Pancreas (tissue), 10 donors: Measurements from ENCODE around the gene COX17. TPM values are rescaled to one million over a fixed set of nuclear protein-coding genes. Genes with fewer than 3 reads are reported as not detected.
A peak's percentile ranks its signal among the peaks of the same experiment; 100 is the strongest.

Experiments used
- ATAC-seq, 4 donors: fragments of 200-7000 bp; cut with Tn5 transposase; one replicate each; pipeline versions ENCODE4 v1.8.0 to v1.9.1; 2020; ENCODE audit warnings: mild to moderate bottlenecking in 4 of 4, moderate library complexity in 4 of 4
- DNase-seq, 6 donors: peaks; one replicate each; pipeline ENCODE4 v3.0.0-alpha.2; 2020
- FAIRE-seq: peaks from 2 replicates; lab custom pipeline; 2012; peaks lifted over from hg19 to GRCh38; lab: Jason Lieb, UNC
- H3K27ac ChIP-seq, 4 donors: fragments of 200-600 bp; sonication (generic); 1 replicate in 3 of 4; 2 replicates in 1 of 4; pipeline versions ENCODE4 v1.5.0 to v1.8.0; 2020
- H3K27me3 ChIP-seq, 4 donors: fragments of 200-600 bp; one replicate each; pipeline ENCODE4 v1.8.0; 2021
- H3K36me3 ChIP-seq, 3 donors: fragments of 200-600 bp; sonication (generic) in 1 of 3; one replicate each; pipeline versions ENCODE4 v1.5.0 to v1.8.0; 2020 to 2021
- H3K4me1 ChIP-seq, 3 donors: fragments of 200-600 bp; one replicate each; pipeline ENCODE4 v1.8.0; 2021
- H3K4me3 ChIP-seq, 4 donors: fragments of 200-600 bp; sonication (generic) in 2 of 4; one replicate each; pipeline versions ENCODE4 v1.5.0 to v1.8.0; 2020 to 2021
- H3K9me3 ChIP-seq, 4 donors: fragments of 200-600 bp; one replicate each; pipeline ENCODE4 v1.8.0; 2021
- CTCF ChIP-seq, 4 donors: fragments of 200-600 bp; sonication (generic) in 3 of 4; IDR thresholded peaks; one replicate each; pipeline versions ENCODE4 v1.5.0 to v1.8.0; 2021; ENCODE audit warnings: antibody characterized with exemption in 4 of 4
- WGBS, 2 donors: extraction: QIAGEN DNeasy Blood & Tissue Kit; methylation state at CpG; one replicate each; pipeline ENCODE4 v1.1.7; 2013; 5-methylcytosine and 5-hydroxymethylcytosine counted together
- intact Hi-C, 3 donors: fragments of 100-400 bp; cut with DNase I; formaldehyde crosslinking; loops; one replicate each; pipeline versions ENCODE4 v1.11.1 to v1.14.2; 2022
- polyA plus RNA-seq, 2 donors: library from polyadenylated mRNA; stranded (reverse); fragments of 200-250 nt; gene quantifications; one replicate each; pipeline ENCODE4 v1.2.3, GENCODE V29; 2013
- total RNA-seq, 6 donors: library from RNA; stranded (reverse); fragmentation: NEBNext Ultra II Directional in 4 of 6; extraction: Animal tissue kit (Norgen Biotek cat#: 25700) in 4 of 6; gene quantifications; one replicate each; pipeline versions ENCODE4 v1.2.1 to v1.2.4, GENCODE V29; 2021 to 2023
- donor health status: healthy with polysubstance abuse.
- donor health status: DM: no; HTN: no; CAD: no; lungs with moderate emphysema.
- donor health status: DM: no; HTN: no; CAD: no.
- donor health status: control.
- donor health status: control.
- donor health status: Bipolar disorder and iron deficiency.
- donor health status: DM: yes; HTN: yes; CAD: no.
- donor health status: DM: no; HTN: no; CAD: no.
- donor health status: DM: no; HTN: no; CAD: no.
- donor health status: DM: yes; HTN: yes; CAD: no.

COX17 gene
- total and polyA plus RNA-seq, 8 donors, result 13.6 to 124 (median 21.1) TPM

GRCh38 chr3:119677641-119677934, 382 bp upstream of the COX17 start:
- Histone ChIP-seq H3K27me3 (no peaks in the 10 kb centered on the region), H3K36me3 (no peaks in the 10 kb centered on the region), H3K9me3 (no peaks in the 10 kb centered on the region), H3K27ac (peak overlapping the region in 3 of 4 donors; percentile 35 to 85 (median 81)), H3K4me1 (peaks cover 5 to 16% (median 13%) of the 10 kb centered on the region in 3 donors), H3K4me3 (peak overlapping the region; percentile 44 to 82 (median 74))
- FAIRE-seq (no peak), ATAC-seq (no peak), DNase-seq (no peak)
- intact Hi-C loops, result no loop called here
- 5 to 10% methylated on average over 6 of the region's 6 CpGs for WGBS, 2 donors
- TF ChIP-seq CTCF (IDR thresholded peaks at IDR 0.05), result no peak

- no peak for TF ChIP-seq CTCF (IDR thresholded peaks at IDR 0.05)
- Histone ChIP-seq H3K27me3 (no peaks in the 10 kb centered on the region), H3K4me1 (peaks cover 5 to 16% (median 13%) of the 10 kb centered on the region in 3 donors), H3K4me3 (peak overlapping the region; percentile 44 to 82 (median 74)), H3K27ac (peak overlapping the region in 1 of 4 donors; percentile 81), H3K36me3 (peaks cover 0 to 9% (median 0%) of the 10 kb centered on the region in 3 donors), H3K9me3 (no peaks in the 10 kb centered on the region)
- DNase-seq (no peak), FAIRE-seq (no peak), ATAC-seq (no peak)
- WGBS, 2 donors, result 3 to 11% methylated on average over 1 of the region's 1 CpG
- intact Hi-C loops, result no loop called here
These were observed 1.2 kb downstream of the COX17 start for GRCh38 chr3:119676020-119676419.

- intact Hi-C loops, result no loop called here
These were observed 1.9 kb downstream of the COX17 start for GRCh38 chr3:119675188-119675874.

GRCh38 chr3:119673875-119674274, 3.3 kb downstream of the COX17 start:
- H3K4me3 ChIP-seq, result no peak overlapping the region

More at GRCh38 chr3:119675188-119675874, 1.9 kb downstream of the COX17 start:
- Histone ChIP-seq H3K9me3 (no peaks in the 10 kb centered on the region), H3K4me1 (peaks cover 5 to 16% (median 13%) of the 10 kb centered on the region in 3 donors), H3K4me3 (peak overlapping the region in 2 of 4 donors; percentile 70 to 79), H3K27me3 (no peaks in the 10 kb centered on the region), H3K27ac (no peak overlapping the region), H3K36me3 (peaks cover 0 to 9% (median 0%) of the 10 kb centered on the region in 3 donors)
- 65 to 77% methylated on average over 5 of the region's 5 CpGs for WGBS, 2 donors
- ATAC-seq, result no peak
- no peak for FAIRE-seq
- DNase-seq, result no peak
- no peak for TF ChIP-seq CTCF (IDR thresholded peaks at IDR 0.05)

More at GRCh38 chr3:119673875-119674274, 3.3 kb downstream of the COX17 start:
- no peak for FAIRE-seq
- Histone ChIP-seq H3K36me3 (peaks cover 0 to 9% (median 0%) of the 10 kb centered on the region in 3 donors), H3K9me3 (no peaks in the 10 kb centered on the region), H3K27ac (no peak overlapping the region), H3K27me3 (no peaks in the 10 kb centered on the region), H3K4me1 (peaks cover 5 to 16% (median 13%) of the 10 kb centered on the region in 3 donors)
- ATAC-seq, result no peak
- peak in 2 of 6 donors; percentile 31 to 61 for DNase-seq
- no peak for TF ChIP-seq CTCF (IDR thresholded peaks at IDR 0.05)
- intact Hi-C loops, result no loop called here
- 97% methylated on average over 18 of the region's 18 CpGs for WGBS, 2 donors
